Endodermal cell (in vitro differentiated cells): ENCODE measurements around the gene LDLRAD4. TPM values are rescaled to one million over a fixed set of nuclear protein-coding genes. Genes with fewer than 3 reads are reported as not detected.
A peak's percentile ranks its signal among the peaks of the same experiment; 100 is the strongest.

Source experiments
- DNase-seq: peaks from one replicate; pipeline ENCODE4 v3.0.0-alpha.2; 2017
- H3K27ac ChIP-seq: 2 replicates; pipeline ENCODE4 v1.5.1; 2013; ENCODE audit warnings: mild to moderate bottlenecking, low read depth, low read length, moderate library complexity
- H3K27me3 ChIP-seq: 2 replicates; pipeline ENCODE4 v1.6.1; 2013; ENCODE audit warnings: mild to moderate bottlenecking, low read length, moderate library complexity; ENCODE audit not compliant: insufficient read depth, control insufficient read depth, poor library complexity, severe bottlenecking
- H3K36me3 ChIP-seq: 2 replicates; pipeline ENCODE4 v1.7.0; 2013; ENCODE audit warnings: mild to moderate bottlenecking, low read length, moderate library complexity; ENCODE audit not compliant: control insufficient read depth, insufficient read depth
- H3K4me1 ChIP-seq: one replicate; pipeline ENCODE4 v1.7.0; 2013; ENCODE audit warnings: low read length; ENCODE audit not compliant: control insufficient read depth, insufficient read depth
- H3K4me3 ChIP-seq: 2 replicates; pipeline ENCODE4 v1.5.1; 2013; ENCODE audit warnings: mild to moderate bottlenecking, low read length, moderate library complexity
- H3K9ac ChIP-seq: 2 replicates; pipeline ENCODE4 v1.6.1; 2013; ENCODE audit warnings: mild to moderate bottlenecking, low read length, moderate library complexity; ENCODE audit not compliant: poor library complexity, severe bottlenecking; ENCODE audit errors: extremely low read depth
- H3K9me3 ChIP-seq: 2 replicates; pipeline ENCODE4 v1.6.1; 2013; ENCODE audit warnings: mild to moderate bottlenecking, low read length, moderate library complexity; ENCODE audit not compliant: control insufficient read depth
- H3K27ac Mint-ChIP-seq: 2 replicates; pipeline ENCODE4 v1.8.0; 2020; ENCODE audit warnings: mixed read lengths
- H3K27me3 Mint-ChIP-seq: 2 replicates; pipeline ENCODE4 v1.8.0; 2021; ENCODE audit warnings: mild to moderate bottlenecking, mixed read lengths; ENCODE audit not compliant: insufficient read depth
- H3K36me3 Mint-ChIP-seq: 2 replicates; pipeline ENCODE4 v1.8.0; 2020; ENCODE audit warnings: low read depth, mixed read lengths
- H3K4me1 Mint-ChIP-seq: 2 replicates; pipeline ENCODE4 v1.8.0; 2020; ENCODE audit warnings: mixed read lengths
- H3K4me3 Mint-ChIP-seq: 2 replicates; pipeline ENCODE4 v1.8.0; 2020; ENCODE audit warnings: mild to moderate bottlenecking, moderate library complexity, mixed read lengths
- H3K9me3 Mint-ChIP-seq: 2 replicates; pipeline ENCODE4 v1.8.0; 2020; ENCODE audit warnings: mild to moderate bottlenecking, mixed read lengths
- WGBS, 2 experiments: methylation state at CpG; one replicate each; pipeline versions ENCODE4 v1.1.5 to v1.1.7; 2013; ENCODE audit warnings: missing lambda C conversion rate in 2 of 2, mixed read lengths in 1 of 2; ENCODE audit not compliant: insufficient coverage in 1 of 2, insufficient read length in 1 of 2; 5-methylcytosine and 5-hydroxymethylcytosine counted together
- total RNA-seq, 2 donors: library from RNA; stranded (reverse); fragmentation: NEBNext Ultra II Directional in 1 of 2; extraction: Animal tissue kit (Norgen Biotek cat#: 25700) in 1 of 2; gene quantifications; 2 replicates in 1 of 2; 3 replicates in 1 of 2; pipeline ENCODE4 v1.2.1, GENCODE V29; 2021
- TF ChIP-seq, protein P1 (sequence below): fragments of 200-600 bp; sonication (generic); conservative IDR thresholded peaks from 2 replicates; pipeline ENCODE4 v1.5.0; 2021; ENCODE audit warnings: antibody characterized with exemption, mild to moderate bottlenecking

LDLRAD4 gene
- total RNA-seq, 2 donors from 2014 or later: 14.9 to 15.1 TPM

DNA sequence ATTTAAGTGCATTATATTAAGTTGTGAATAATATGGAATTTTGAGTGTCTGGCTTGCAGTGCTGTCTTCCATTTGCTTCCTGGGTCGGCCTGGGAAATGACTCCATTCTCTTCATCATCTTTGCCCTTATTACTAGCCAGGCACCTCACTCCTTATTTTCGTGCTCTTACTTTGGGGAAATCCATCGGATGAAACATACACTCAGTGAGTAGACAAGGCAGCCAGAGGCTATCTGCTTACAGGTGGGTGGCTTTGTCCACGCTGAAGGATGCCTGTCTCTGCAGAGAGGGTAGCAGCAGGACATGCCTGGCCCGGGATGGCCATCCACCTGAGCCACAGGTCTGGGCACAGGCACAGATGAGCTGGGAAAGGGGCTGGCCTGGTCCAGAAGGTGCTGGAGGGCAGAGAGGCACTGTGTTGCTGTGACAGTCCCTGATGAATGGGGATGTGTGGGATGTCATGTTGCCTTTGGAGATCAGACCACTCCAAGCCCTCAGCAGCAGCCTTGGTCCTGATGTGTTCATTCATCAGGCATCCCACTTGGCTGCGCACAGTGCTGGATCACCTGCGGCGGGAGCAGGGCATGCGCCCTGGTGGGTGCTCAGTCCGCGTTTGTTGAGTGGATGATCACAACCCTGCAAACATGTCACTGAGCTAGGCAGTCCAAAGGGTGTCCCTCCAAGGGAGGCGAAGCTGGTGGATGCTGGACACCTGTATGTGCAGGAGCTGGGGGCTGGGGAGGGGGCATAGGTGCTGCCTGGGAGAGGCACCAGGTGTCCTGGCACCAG is 236.0 kb downstream of the LDLRAD4 start:
- peaks cover 42% of the 10 kb centered on the region for H3K27me3 Mint-ChIP-seq

DNA sequence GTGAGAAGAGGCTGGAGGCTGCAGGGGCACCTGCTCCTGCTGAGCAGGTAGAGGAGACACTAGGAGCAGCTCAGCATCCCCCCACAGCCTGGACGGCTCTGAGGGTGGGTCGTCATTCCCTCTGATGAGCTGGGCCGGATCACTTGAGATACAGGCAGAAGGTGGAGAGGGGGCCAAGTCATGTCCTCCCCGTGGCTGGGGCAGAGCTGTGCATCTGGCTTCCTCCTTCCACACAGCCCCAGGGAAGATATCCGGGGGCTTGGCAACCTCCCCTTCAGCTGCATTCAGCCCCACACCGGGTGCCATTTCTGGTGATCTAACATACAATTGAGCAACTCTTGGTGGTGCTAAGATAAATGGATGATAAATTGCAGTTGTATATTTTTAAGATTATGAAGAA is 236.9 kb downstream of the LDLRAD4 start:
- TF ChIP-seq, protein P1, sequence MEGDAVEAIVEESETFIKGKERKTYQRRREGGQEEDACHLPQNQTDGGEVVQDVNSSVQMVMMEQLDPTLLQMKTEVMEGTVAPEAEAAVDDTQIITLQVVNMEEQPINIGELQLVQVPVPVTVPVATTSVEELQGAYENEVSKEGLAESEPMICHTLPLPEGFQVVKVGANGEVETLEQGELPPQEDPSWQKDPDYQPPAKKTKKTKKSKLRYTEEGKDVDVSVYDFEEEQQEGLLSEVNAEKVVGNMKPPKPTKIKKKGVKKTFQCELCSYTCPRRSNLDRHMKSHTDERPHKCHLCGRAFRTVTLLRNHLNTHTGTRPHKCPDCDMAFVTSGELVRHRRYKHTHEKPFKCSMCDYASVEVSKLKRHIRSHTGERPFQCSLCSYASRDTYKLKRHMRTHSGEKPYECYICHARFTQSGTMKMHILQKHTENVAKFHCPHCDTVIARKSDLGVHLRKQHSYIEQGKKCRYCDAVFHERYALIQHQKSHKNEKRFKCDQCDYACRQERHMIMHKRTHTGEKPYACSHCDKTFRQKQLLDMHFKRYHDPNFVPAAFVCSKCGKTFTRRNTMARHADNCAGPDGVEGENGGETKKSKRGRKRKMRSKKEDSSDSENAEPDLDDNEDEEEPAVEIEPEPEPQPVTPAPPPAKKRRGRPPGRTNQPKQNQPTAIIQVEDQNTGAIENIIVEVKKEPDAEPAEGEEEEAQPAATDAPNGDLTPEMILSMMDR: no peak
- peaks cover 3% of the 10 kb centered on the region for H3K9me3 Mint-ChIP-seq
- no peaks in the 10 kb centered on the region for H3K9me3 ChIP-seq
- H3K4me3 Mint-ChIP-seq: no peak overlapping the region
- H3K9ac ChIP-seq: no peak overlapping the region
- peaks cover 34% of the 10 kb centered on the region for H3K4me1 Mint-ChIP-seq
- WGBS, 2 experiments: 82 to 83% methylated on average over 3 to 6 of the region's 6 CpGs
- peaks cover 30% of the 10 kb centered on the region for H3K27me3 ChIP-seq
- peaks cover 33% of the 10 kb centered on the region for H3K27me3 Mint-ChIP-seq
- peaks cover 2% of the 10 kb centered on the region for H3K36me3 Mint-ChIP-seq
- no peak overlapping the region for H3K27ac Mint-ChIP-seq
- peak overlapping the region; percentile 46 for H3K27ac ChIP-seq
- peaks cover 10% of the 10 kb centered on the region for H3K4me1 ChIP-seq
- H3K4me3 ChIP-seq: no peak overlapping the region
- H3K36me3 ChIP-seq: no peaks in the 10 kb centered on the region
- no peak for DNase-seq

More for the DNA sequence above, 236.0 kb downstream of the LDLRAD4 start:
- no peak for DNase-seq
- Histone ChIP-seq H3K4me1 (peaks cover 10% of the 10 kb centered on the region), H3K36me3 (no peaks in the 10 kb centered on the region), H3K9me3 (no peaks in the 10 kb centered on the region), H3K9ac (no peak overlapping the region), H3K27ac (peak overlapping the region; percentile 20), H3K27me3 (peaks cover 30% of the 10 kb centered on the region), H3K4me3 (no peak overlapping the region)
- WGBS, 2 experiments: 89 to 100% methylated on average over 4 to 12 of the region's 12 CpGs
- peaks cover 2% of the 10 kb centered on the region for H3K36me3 Mint-ChIP-seq
- H3K4me1 Mint-ChIP-seq: peaks cover 34% of the 10 kb centered on the region
- TF ChIP-seq, protein P1: no peak
- peaks cover 3% of the 10 kb centered on the region for H3K9me3 Mint-ChIP-seq
- no peak overlapping the region for H3K27ac Mint-ChIP-seq
- H3K4me3 Mint-ChIP-seq: no peak overlapping the region

GRCh38 chr18:13455960-13456481 is 237.5 kb downstream of the LDLRAD4 start:
- Mint-ChIP-seq H3K36me3 (peaks cover 2% of the 10 kb centered on the region), H3K9me3 (peaks cover 3% of the 10 kb centered on the region), H3K4me1 (peaks cover 30% of the 10 kb centered on the region), H3K27me3 (peaks cover 28% of the 10 kb centered on the region), H3K27ac (no peak overlapping the region), H3K4me3 (no peak overlapping the region)
- no peak for DNase-seq
- no peaks in the 10 kb centered on the region for H3K9me3 ChIP-seq
- 93% methylated on average over 14 to 19 of the region's 19 CpGs for WGBS, 2 experiments
- H3K9ac ChIP-seq: no peak overlapping the region
- H3K36me3 ChIP-seq: no peaks in the 10 kb centered on the region
- H3K4me1 ChIP-seq: peaks cover 10% of the 10 kb centered on the region
- TF ChIP-seq, protein P1: no peak
- H3K4me3 ChIP-seq: no peak overlapping the region
- peak overlapping the region; percentile 46 for H3K27ac ChIP-seq
- H3K27me3 ChIP-seq: peaks cover 30% of the 10 kb centered on the region
